T-helper 1 cell (primary cell): ENCODE data around the gene EMC9.

ENCODE experiments used
- DNase-seq, 5 donors: peaks; one replicate each; pipeline ENCODE4 v3.0.0-alpha.2; 2012 to 2020

The EMC9 gene

DNA sequence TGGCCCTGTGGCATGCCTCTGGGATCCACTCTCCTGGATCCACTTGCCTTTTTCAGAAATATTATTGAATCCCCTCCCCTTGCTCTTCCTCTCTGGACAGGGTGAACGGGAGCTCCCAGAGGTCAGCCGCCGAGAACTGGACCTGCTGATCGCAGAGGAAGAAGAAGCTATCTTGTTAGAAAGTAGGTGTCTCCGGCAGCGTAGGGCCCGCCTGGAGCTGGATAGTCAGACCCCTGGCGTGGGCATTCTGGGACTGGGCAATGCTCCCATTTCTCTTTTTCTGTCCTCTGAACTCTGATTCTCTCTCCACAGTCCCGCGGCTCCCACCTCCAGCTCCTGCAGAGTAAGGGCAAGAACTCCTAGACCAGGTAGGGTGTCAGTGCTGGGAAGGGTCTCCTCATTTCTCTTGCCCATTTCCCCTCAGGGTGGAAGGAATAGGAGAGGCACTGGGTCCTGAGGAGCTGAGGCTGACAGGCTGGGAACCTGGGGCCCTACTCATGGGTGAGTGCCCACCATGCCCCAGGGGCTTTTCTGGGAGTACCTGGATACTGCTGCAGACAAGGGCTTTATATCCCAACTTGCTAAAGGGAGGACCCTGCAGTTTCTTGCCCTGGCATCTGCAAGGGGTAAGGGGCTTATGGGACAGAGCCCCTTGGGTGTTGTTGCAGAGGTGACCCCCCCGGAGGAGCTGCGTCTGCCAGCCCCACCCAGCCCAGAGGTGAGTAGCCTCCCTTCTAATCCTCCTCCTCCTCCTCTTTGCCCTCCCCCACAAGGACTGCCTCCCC is 35.8 kb upstream of the EMC9 start:
- DNase-seq = no peak

DNA sequence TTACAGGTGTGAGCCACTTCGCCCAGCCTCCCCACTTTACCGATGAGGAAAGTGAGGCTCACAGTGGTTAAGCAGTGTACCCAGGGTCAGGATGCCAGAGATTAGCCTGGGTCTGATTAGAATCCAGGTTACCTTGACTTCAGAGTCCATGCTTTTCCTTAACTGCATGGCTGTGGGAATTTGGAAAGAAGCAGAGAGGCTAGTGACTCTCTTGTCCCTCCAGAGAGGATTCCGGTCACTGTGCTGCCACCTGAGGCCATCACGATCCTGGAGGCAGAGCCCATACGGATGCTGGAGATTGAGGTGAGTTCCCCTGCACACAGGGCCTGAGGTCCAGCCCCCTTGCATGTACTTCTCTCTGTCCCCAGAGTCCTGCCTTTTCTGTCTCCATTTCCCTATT is 35.2 kb upstream of the EMC9 start:
- no peak for DNase-seq

DNA sequence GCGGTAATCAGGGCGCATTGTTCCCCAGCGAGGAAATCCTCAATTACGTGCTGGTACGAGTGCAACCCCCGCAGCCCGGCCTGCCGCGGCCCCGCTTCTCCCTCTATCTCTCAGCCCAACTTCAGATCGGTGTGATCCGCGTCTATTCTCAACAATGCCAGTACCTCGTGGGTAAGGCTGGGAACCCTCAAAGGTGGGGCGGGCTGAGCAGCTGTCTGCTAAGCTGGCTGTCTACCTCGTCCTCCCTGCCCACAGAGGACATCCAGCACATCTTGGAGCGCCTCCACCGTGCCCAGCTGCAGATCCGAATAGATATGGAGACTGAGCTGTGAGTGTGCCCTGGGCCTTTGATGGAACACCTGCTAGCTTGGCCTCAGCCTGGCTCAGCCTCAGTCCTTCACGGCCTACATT is 31.5 kb upstream of the EMC9 start:
- no peak for DNase-seq

DNA sequence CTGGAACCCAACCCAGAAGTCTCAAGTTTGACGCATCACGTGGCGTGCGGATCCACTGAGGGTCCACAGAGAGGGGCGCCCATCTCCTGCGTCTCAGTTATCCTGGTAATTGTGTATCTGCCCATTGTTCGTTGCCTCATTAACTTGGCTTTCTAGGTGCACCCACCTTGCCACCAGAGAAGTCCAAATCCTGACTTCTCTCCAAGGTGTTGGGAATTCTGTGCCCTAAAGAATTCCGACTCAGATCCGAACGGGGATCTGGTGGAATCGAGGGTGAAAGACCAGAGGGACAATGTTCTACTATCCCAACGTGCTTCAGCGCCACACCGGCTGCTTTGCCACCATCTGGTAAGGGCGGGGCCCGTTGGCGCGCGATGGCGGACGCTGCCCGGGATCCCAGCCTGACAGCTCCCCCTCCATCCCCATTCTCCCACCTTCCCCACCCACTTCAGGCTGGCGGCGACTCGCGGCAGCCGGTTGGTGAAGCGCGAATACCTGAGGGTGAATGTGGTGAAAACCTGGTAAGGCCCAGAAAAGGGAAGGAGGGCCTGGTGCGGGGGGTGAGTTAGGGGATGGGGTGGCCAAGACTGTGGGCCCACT is 31.0 kb upstream of the EMC9 start:
- DNase-seq = no peak

DNA sequence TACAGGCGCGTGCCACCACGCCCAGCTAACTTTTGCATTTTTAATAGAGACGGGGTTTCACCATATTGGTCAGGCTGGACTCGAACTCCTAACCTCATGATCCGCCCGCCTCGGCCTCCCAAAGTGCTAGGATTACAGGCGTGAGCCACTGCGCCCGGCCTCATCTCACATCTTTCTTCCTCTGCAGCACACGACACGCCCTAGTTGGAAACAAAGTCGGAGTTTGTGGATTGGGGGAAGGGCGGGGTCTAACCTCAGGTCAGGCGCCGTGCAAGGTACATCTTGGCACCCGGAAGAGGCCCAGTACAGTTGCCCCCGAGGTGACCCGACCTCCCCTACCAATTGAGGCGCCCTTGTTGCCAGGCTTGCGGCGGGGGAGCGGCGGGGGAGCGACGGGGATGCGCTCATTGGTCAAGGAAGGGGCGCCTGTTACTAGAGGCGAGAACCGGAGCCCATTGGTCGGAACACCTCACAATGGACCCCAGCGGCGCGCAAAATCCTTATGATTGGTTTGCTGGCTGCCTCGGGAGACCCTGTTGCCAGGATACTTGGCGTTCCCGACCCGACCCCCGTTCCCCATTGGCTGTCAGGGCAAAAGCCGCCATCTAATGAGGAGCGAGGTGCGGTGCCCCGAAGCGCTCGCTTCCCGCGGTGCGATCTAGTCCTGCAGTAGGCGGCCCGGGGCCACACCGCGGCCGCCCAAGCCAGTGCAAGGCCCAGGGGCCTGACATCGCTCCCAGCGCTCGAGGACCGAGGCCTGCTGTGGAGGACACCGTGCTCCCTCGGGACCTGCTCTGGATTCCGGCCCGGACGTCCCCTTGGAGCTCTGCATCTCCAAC is 30.2 kb upstream of the EMC9 start, which contains the start of gene REC8:
REC8 (plus strand) TSS at position 659 of the 839 bp plus-strand sequence. CDS start 473 bp downstream, outside the sequence.
- peak; percentile 47 to 79 (median 60) for DNase-seq

DNA sequence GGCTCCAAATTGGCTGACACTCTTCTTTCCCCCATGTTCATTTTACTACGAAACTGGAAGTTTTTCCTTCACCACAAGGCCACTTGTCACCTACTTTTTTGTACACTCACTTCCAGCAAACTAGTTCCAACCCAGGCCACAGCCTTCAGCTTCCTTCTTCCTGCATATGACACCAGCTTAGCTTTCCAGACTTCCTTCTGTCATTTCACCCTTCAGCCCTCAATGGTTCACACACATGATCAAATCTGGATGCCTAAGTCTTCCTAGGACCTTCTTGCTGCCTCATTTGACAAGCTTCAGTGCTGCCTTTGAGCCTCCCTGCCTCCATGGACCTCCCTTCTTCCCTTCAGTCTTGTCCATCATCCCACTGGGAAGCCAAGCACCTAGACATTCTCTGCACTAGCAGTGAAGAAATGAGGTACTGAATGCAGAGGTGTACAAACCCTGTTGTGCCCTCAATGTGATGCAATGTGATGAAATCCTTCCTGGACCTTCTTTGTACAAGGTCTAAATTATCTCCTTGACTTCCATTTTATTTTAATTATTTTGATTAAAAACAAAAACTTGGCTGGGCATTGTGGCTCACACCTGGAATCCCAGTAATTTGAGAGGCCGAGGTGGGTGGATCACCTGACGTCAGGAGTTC is 26.2 kb upstream of the EMC9 start:
- no peak for DNase-seq

DNA sequence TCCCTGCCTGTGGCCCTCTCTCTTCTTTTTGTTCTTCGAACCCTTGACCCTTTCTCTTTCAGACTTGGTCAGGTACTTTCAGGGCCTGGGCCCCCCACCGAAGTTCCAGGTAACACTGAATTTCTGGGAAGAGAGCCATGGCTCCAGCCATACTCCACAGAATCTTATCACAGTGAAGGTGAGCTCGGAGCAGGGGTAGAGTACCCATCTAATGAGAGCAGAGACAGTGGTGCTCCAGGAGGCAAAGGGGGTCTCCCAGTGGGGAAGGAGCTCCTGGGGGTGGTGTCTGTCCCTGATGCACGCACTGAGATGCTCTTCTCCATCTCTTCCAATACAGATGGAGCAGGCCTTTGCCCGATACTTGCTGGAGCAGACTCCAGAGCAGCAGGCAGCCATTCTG is 24.4 kb upstream of the EMC9 start:
- no peak for DNase-seq

DNA sequence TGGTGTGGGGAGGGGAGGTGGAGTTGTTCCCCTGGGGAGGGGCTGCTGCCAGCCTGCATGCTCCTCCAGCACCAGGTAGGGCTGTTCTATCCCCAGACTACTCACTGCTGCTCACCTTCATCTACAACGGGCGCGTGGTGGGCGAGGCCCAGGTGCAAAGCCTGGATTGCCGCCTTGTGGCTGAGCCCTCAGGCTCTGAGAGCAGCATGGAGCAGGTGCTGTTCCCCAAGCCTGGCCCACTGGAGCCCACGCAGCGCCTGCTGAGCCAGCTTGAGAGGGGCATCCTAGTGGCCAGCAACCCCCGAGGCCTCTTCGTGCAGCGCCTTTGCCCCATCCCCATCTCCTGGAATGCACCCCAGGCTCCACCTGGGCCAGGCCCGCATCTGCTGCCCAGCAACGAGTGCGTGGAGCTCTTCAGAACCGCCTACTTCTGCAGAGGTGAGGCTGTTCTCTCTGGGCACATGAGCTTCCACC is 23.2 kb upstream of the EMC9 start:
- DNase-seq = no peak

DNA sequence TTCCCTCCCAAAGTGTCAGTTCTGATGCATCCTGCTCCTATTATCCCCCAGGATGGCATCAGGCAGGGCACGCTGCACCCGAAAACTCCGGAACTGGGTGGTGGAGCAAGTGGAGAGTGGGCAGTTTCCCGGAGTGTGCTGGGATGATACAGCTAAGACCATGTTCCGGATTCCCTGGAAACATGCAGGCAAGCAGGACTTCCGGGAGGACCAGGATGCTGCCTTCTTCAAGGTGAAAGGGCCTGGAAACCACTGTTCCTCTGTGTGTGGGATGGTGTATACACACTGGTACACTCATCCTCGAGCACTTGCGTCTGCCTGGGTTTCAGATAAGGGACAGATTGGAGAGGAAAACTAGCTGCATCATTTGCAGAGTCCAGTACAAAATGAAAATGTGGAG is 20.7 kb upstream of the EMC9 start:
- no peak for DNase-seq

DNA sequence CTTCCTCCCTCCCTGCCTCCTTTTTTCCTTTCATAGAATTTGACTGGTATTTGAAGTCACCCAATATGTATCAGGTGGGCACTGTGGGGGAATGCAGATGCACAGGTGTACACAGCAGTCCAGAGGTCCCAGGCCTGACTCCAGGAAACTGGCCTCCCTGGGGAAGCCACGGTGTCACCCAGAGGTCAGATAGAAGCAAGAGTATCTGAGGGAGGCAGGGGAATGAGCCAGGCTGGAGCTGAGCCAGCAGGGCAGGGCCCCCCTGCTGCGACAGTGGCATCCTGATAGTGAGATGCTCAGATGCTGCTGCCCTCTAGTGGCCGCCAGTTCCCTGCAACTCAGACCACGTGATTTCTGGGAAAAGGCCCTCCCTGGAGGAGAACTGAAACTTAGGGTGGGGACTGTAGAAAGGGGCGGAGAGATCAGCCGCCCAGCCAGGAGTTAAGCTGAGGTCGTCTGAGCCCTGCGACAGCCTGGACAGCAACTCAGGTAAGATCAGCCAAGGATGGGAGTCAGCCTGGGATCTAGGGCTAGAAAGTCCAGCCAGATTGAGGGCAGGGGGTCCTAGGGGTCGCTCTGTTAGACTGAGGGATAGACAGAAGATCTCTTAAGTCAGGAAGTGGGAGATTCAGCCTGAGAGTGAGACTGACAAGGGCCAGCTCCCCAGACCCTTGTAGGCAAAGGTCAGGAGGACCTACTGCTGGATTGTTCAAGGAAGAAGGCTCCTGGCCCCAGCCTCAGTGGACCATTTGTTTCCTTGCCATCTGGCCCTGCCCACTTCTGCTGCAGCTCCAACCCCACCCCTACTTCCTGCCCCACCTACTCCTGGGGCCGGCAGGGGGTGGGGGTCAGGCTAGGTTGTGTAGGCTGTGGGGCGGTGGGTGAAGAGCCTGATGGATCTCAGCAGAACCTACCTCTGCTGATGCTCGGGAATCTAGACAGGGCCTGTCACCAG is 19.7 kb upstream of the EMC9 start, which contains the start of gene IRF9:
IRF9 (plus strand) TSS at position 416 of the 955 bp plus-strand sequence. CDS start 880 bp downstream, outside the sequence.
- peak; percentile 89 to 97 (median 95) for DNase-seq

DNA sequence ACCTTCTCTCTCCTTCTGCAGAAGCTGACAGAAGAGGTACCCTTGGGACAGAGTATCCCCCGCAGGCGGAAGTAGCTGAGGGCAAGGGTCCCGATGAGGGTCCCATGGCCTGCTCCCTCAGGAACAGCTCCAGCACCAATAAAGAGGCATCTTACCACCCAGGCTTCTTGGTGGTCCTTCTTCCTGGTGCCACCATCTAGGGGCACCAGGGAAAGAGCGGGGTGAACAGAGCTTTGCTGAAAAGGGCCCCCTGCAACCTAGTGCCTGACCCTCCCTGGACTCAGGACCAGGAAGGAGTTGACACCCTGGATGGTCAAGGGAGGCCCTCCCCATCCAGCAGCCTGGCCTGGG is 19.1 kb upstream of the EMC9 start:
- DNase-seq = no peak

DNA sequence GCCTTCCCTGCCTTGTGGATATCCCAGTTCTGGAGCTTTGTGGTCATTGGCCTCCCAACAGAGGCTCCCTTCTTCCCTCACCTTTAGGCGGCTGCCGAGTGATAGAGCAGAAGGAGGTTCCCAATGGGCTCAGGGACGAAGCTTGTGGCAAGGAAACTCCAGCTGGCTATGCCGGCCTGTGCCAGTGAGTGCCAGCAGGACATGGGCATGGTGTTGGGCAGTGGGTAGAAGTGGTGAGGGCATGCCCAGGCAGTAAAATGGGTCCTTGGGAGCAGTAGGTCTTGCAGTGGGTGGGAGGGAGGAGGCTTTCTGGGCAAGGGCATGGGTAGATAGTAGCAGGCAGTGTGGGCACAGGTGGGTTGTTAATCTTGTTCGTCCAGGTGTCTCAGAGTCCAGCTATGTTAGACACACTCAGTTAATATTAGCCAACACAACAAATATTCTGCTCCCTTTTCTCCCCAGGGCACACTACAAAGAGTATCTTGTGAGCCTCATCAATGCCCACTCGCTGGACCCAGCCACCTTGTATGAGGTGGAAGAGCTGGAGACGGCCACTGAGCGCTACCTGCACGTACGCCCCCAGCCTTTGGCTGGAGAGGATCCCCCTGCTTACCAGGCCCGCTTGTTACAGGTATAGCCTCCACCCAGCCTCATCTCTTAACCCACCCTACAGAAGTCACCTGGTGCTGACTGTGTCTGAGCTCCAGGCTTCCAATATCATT is 18.5 kb upstream of the EMC9 start:
- DNase-seq = no peak

DNA sequence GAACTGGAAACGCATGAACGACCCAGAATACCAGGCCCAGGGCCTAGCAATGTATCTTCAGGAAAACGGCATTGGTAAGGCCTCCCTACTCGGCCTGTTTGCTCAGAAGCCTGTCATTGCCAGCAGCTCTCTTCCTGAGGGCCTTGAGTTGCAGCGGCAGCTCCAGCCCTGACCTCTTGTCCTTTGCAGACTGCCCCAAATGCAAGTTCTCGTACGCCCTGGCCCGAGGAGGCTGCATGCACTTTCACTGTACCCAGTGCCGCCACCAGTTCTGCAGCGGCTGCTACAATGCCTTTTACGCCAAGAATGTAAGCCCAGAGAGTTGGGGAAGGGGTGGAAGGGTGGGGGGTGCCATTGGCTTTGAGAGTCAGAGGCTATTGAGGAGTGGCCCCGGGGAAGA is 15.9 kb upstream of the EMC9 start:
- DNase-seq = no peak

DNA sequence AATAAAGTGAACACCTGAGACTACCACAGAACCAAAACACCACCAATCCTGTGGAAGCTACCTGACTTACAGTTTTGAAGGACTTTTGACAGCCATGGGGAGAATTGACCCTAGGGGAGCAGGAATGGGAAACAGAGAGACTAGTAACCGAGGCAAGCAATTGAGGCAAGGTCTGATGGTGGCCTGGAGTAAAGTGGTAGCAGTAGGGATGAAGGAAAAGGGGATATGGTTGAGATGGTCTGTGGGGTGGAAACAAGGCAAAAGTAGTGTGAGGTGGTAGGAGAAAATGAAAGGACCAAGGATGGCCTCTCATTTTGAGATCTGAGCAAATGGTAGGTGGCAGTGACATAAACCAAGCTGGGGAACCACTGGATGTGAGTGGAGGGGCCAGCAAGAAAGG is 15.4 kb upstream of the EMC9 start:
- no peak for DNase-seq

DNA sequence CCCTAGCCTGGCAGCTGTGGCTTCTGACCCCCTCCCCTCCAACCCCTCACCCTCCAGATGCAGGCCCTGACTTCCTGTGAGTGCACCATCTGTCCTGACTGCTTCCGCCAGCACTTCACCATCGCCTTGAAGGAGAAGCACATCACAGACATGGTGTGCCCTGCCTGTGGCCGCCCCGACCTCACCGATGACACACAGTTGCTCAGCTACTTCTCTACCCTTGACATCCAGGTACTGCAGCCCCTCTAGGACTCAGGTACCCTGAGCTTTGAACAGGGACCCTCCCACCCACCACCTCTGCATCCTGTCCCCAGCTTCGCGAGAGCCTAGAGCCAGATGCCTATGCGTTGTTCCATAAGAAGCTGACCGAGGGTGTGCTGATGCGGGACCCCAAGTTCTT is 13.7 kb upstream of the EMC9 start:
- no peak for DNase-seq

DNA sequence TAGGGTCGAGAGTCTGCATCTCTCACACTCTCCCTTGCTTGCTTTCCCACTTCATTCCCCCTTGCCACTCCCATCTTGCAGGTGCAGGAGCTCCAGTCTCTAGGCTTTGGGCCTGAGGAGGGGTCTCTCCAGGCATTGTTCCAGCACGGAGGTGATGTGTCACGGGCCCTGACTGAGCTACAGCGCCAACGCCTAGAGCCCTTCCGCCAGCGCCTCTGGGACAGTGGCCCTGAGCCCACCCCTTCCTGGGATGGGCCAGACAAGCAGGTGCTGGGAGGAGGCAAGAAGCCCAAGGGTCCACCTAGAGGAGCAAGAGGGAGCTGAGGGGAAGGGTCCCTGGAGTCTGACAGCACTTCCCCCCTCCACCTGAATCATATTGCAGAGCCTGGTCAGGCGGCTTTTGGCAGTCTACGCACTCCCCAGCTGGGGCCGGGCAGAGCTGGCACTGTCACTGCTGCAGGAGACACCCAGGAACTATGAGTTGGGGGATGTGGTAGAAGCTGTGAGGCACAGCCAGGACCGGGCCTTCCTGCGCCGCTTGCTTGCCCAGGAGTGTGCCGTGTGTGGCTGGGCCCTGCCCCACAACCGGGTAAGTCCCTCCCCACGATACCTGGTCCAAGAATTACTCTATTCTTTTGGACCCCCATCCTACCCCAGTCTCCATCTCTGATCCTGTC is 10.2 kb upstream of the EMC9 start:
- DNase-seq = no peak

DNA sequence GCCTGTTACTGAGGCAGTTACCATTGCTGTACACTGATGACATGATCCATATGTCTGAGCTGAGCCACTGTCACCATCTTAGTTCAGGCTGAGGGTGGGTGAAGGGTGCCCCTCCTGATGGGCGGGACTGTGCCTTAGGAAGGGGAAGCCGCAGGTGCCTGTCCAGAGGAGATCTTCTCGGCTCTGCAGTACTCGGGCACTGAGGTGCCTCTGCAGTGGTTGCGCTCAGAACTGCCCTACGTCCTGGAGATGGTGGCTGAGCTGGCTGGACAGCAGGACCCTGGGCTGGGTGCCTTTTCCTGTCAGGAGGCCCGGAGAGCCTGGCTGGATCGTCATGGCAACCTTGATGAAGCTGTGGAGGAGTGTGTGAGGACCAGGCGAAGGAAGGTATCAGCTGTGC is 9.6 kb upstream of the EMC9 start:
- no peak for DNase-seq

DNA sequence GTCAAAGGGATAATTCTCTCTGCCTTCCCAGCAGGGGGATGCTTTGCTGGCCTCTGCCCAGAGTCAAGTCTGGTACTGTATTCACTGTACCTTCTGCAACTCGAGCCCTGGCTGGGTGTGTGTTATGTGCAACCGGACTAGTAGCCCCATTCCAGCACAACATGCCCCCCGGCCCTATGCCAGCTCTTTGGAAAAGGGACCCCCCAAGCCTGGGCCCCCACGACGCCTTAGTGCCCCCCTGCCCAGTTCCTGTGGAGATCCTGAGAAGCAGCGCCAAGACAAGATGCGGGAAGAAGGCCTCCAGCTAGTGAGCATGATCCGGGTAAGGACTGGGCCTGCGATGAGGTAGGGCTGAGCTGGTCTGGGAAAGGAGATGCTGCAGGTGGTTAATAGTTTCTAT is 9.2 kb upstream of the EMC9 start:
- DNase-seq = no peak

DNA sequence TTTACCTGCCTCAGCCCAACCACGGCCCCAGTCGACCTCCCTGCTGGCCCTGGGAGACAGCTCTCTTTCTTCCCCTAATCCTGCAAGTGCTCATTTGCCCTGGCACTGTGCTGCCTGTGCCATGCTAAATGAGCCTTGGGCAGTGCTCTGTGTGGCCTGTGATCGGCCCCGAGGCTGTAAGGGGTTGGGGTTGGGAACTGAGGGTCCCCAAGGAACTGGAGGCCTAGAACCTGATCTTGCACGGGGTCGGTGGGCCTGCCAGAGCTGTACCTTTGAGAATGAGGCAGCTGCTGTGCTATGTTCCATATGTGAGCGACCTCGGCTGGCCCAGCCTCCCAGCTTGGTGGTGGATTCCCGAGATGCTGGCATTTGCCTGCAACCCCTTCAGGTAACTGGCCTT is 8.7 kb upstream of the EMC9 start:
- DNase-seq = no peak

DNA sequence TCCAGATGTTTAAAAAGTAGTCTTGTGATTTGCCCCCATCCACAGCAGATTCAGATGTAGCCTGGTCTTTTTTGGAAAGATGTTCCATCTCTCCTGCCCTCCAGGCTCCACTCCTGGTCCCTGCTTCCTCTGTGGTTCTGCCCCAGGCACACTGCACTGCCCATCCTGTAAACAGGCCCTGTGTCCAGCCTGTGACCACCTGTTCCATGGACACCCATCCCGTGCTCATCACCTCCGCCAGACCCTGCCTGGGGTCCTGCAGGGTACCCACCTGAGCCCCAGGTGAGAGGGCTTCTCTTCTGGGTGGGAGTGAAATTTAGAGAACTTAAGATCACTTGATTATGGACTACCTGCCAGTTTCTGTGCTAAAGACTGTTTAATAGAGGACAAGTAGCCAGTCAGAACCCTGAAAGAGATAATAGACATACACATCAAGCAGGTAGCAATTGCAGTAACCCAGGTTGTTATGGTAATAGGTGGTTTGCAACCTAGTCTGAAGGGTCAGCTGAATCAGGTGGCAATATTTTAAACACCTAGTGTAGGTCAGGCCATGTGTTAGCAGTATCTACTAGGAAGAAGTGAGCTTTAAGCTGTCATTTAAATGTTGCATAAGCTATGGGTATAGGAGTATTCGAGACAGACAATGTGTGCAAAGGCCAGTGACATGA is 8.0 kb upstream of the EMC9 start:
- no peak for DNase-seq
